Measurements from ENCODE around the gene CPA4.
"Not testable (repeated sequence)": the region's sequence is repeated elsewhere in the genome, so short reads cannot be mapped to it uniquely, and the experiment has no call there.

The CPA4 gene

GRCh38 chr7:130292682-130293257 is at the start of gene CPA4:
Gene CPA4 (plus strand): TSS chr7:130293161. CDS start chr7:130293181, 20 bp downstream.
- in situ Hi-C loops (cut with HindIII; ENCODE audit: low sequenced_read_pairs), result no loop called here

GRCh38 chr7:130243486-130243885 is 49.5 kb upstream of the CPA4 start:
- in situ Hi-C loops (cut with HindIII; ENCODE audit: low sequenced_read_pairs), result not testable (repeated sequence)

- in situ Hi-C loops (cut with HindIII; ENCODE audit: low sequenced_read_pairs), result not testable (repeated sequence)
These were observed 46.5 kb upstream of the CPA4 start for GRCh38 chr7:130246491-130246890.

GRCh38 chr7:130248842-130249241 is 44.1 kb upstream of the CPA4 start:
- in situ Hi-C loops (cut with HindIII; ENCODE audit: low sequenced_read_pairs), result not testable (repeated sequence)

DNA sequence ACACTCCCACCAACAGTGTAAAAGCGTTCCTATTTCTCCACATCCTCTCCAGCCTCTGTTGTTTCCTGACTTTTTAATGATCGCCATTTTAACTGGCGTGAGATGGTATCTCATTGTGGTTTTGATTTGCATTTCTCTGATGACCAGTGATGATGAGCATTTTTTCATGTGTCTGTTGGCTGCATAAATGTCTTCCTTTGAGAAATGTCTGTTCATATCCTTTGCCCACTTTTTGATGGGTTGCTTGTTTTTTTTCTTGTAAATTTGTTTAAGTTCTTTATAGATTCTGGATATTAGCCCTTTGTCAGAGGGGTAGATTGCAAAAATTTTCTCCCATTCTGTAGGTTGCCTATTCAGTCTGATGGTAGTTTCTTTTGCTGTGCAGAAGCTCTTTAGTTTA is 43.3 kb upstream of the CPA4 start:
- in situ Hi-C loops (cut with HindIII; ENCODE audit: low sequenced_read_pairs), result loop anchor here (25.0 kb wide), 1 partner anchor 488 kb away; the partner anchor contains the start of gene KLF14

- in situ Hi-C loops (cut with HindIII; ENCODE audit: low sequenced_read_pairs), result loop anchor here (25.0 kb wide), 1 partner anchor 483 kb away; the partner anchor contains the start of gene KLF14
These were observed 38.4 kb upstream of the CPA4 start for GRCh38 chr7:130254555-130254954.

- in situ Hi-C loops (cut with HindIII; ENCODE audit: low sequenced_read_pairs), result loop anchor here (25.0 kb wide), 1 partner anchor 481 kb away; the partner anchor contains the start of gene KLF14
These were observed 36.3 kb upstream of the CPA4 start for GRCh38 chr7:130256704-130257103.

- in situ Hi-C loops (cut with HindIII; ENCODE audit: low sequenced_read_pairs), result loop anchor here (25.0 kb wide), 1 partner anchor 479 kb away; the partner anchor contains the start of gene KLF14
These were observed 34.4 kb upstream of the CPA4 start for GRCh38 chr7:130258494-130259078.

GRCh38 chr7:130262448-130262847 is 30.5 kb upstream of the CPA4 start:
- in situ Hi-C loops (cut with HindIII; ENCODE audit: low sequenced_read_pairs), result loop anchor here (25.0 kb wide), 1 partner anchor 475 kb away; the partner anchor contains the start of gene KLF14

DNA sequence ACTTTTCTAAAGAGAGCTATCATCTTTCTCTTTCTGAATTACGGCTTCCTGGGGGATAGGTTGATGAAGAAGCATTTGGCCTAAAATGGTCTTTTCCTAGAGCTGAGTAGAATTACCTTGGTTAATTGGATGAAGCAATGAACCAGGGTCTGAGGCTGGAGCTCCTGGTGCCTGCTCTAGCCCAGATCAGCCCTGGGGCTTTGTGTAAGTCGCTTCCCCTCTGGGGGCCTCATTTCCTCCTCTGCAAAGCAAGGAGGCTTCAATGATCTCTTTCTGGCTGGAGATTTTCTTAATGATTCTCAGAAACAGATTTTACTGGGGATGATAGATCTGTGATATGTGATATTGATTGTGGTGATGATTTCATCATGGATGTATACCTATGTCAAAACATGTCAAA is 29.8 kb upstream of the CPA4 start:
- in situ Hi-C loops (cut with HindIII; ENCODE audit: low sequenced_read_pairs), result loop anchor here (25.0 kb wide), 1 partner anchor 474 kb away; the partner anchor contains the start of gene KLF14

DNA sequence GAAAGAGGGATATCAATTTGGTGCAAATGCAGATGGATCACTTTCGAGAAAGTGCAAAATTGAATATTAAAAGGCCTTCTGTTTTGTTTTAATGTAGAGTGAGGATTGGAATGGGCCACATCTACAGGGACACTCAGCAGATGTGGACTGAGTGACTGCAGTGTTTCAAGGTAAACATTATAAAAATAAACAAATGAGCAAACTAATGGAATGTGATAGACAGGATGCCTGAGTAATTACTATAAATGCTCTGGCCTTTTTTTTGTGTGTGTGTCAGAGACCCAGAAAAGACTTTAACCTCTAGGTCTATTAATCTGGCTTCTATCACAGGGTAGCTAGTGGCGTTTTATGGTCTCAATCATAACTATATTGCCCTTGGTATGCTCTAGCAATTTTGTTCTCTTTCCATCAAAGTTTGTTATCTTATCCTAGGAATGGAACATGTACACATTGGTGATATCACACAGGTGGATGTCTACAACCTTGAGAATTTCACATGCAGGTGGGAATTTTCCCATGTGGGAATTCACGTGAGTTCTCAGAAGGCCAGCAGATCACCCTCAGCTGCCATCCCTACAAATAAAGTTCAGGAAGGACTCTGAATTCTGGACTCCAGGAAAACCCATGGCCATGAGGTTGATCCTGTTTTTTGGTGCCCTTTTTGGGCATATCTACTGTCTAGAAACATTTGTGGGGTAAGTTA is 26.6 kb upstream of the CPA4 start, which contains the start of gene CPA2:
CPA2 (plus strand) TSS at position 606 of the 703 bp plus-strand sequence; CDS start at position 625, 19 bp downstream.
- in situ Hi-C loops (cut with HindIII; ENCODE audit: low sequenced_read_pairs), result loop anchor here (25.0 kb wide), 1 partner anchor 471 kb away; the partner anchor contains the start of gene KLF14

- in situ Hi-C loops (cut with HindIII; ENCODE audit: low sequenced_read_pairs), result loop anchor here (25.0 kb wide), 1 partner anchor 470 kb away; the partner anchor contains the start of gene KLF14
These were observed 26.0 kb upstream of the CPA4 start for GRCh38 chr7:130266961-130267321.

DNA sequence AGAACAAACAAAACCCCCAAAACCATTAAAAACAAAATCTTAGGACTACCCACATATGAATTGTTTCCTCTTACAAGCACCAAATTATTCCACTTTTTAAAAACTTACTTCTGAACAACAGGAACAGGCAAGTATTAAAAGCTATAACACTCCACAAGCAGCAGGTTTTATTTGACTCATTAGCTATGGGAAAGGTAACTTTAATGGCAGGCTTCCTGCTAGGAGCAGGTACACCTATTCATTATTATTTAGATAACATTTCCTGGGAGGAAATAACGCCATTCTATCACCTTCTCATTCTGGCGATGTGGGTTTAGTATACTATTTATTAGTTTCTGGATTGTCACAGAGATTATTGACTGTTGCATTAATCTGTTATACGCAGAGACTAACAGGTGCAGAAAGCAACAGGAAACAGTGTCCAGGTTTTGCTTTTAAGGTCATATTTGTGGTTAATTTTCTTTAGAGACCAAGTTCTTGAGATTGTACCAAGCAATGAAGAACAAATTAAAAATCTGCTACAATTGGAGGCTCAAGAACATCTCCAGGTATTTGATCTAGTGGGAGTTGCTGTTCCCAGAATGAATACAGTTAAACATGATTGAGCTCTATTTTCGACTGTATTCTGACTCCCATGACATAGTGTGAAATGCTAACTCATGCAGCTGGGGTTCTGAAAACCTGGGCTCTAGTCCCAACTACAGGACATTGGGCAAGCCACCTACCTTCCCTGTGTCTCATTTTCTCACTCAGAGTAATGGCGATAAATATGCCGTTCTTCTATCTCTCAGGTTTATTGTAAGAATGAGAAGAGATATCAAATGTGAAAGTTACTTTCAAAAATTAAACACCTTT is 24.3 kb upstream of the CPA4 start:
- in situ Hi-C loops (cut with HindIII; ENCODE audit: low sequenced_read_pairs), result loop anchor here (25.0 kb wide), 1 partner anchor 469 kb away; the partner anchor contains the start of gene KLF14

DNA sequence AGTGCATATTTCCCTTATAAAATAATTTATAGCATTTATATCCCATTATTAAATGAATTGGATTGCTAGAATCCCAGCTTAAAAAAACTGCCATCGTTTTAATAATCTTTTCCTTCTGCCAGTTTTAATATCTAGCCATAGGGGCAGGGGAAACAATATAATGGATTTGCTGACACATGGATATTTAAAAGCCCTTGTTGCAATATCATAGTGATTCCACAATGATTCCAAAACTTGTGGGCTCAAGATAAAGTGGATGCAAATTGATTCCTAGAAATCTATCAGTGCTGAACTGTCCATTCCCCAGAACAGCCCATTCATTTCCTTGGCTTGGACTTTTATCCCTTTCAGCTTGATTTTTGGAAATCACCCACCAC is 23.7 kb upstream of the CPA4 start:
- in situ Hi-C loops (cut with HindIII; ENCODE audit: low sequenced_read_pairs), result loop anchor here (25.0 kb wide), 1 partner anchor 468 kb away; the partner anchor contains the start of gene KLF14

GRCh38 chr7:130270947-130271800 is 21.8 kb upstream of the CPA4 start:
- in situ Hi-C loops (cut with HindIII; ENCODE audit: low sequenced_read_pairs), result loop anchor here (25.0 kb wide), 1 partner anchor 466 kb away; the partner anchor contains the start of gene KLF14

GRCh38 chr7:130272381-130273080 is 20.4 kb upstream of the CPA4 start:
- in situ Hi-C loops (cut with HindIII; ENCODE audit: low sequenced_read_pairs), result loop anchor here (25.0 kb wide), 1 partner anchor 465 kb away; the partner anchor contains the start of gene KLF14

- in situ Hi-C loops (cut with HindIII; ENCODE audit: low sequenced_read_pairs), result loop anchor here (25.0 kb wide), 1 partner anchor 464 kb away; the partner anchor contains the start of gene KLF14
These were observed 19.7 kb upstream of the CPA4 start for GRCh38 chr7:130273081-130273932.

- in situ Hi-C loops (cut with HindIII; ENCODE audit: low sequenced_read_pairs), result loop anchor here (25.0 kb wide), 1 partner anchor 463 kb away; the partner anchor contains the start of gene KLF14
These were observed 19.1 kb upstream of the CPA4 start for GRCh38 chr7:130273933-130274255.

All from DLD1 (cell line).